Activated CD4-positive, CD25-positive, alpha-beta regulatory T cell treated with anti-CD3 and anti-CD28 coated beads, Interleukin-2, amount 50 U/mL, for 24 hours (primary cell): ENCODE results near the gene IRF3.

ENCODE experiments used
- ATAC-seq, 2 donors: fragments of 150-1000 bp; cut with Tn5 transposase; one replicate each; pipeline ENCODE4 v1.10.0; 2021; ENCODE audit warnings: mild to moderate bottlenecking in 1 of 2, moderate library complexity in 1 of 2

IRF3 gene

DNA sequence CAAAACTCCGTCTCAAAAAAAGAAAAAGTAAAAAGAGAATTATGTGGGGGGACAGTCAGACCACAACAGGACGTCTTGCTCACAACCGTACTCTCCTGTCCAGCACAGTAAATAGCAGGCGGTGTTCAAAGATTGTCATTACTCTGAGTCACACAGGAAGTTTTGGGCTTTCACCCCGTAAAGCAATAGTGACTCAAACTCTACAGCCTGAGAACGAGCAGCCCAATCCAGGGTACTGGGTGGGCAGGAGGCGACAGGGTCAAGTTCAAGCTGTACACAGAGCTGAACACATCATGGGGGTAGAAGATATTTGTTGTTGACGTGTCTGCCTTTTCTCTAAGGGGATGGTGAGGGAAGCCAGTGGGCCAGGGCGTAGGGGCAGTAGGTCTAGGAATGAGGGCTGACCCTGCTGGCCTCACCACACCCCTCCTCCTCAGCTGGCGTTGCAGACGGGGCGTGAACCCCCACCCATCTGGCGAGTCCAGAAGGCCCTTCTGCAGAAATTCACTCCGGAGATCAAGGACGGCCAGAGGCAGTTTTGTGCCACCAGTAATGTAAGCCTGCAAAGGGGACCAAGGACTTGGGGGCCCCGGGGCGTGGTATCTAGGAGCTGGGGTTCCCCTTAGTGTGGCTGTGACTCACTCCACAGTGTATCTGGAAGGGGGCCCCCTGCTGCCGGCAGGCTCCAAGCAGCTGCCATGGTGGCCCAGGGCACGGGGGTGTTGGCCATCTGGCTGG is 51.4 kb downstream of the IRF3 start:
- peak; percentile 81 to 87 for ATAC-seq

DNA sequence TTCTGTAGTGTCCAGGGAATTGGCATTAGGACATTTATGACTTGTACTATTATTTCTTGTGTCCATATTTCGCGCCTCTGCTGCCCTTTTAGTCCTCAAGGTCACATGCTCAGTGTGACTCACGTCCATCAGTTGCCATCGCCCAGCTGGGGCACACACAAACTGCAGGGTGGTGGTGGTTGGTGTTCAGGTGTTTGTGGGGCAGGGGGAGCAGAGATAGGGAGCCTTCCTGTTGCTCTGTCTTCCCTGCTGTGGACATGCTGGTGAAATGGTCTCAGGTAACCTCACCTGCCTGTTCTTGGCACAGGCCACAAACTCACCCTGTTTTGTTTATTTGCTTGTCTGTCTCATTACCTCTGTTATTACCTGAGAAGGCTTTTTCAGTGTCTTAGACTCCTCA is 52.3 kb downstream of the IRF3 start:
- ATAC-seq, result no peak
